T-helper 9 cell (primary cell): ENCODE results near the gene FLOT1.

Source experiments
- DNase-seq: peaks from one replicate; pipeline ENCODE4 v3.0.0-alpha.2; 2020
- total RNA-seq, 2 donors: gene quantifications; one replicate each; lab custom pipeline; 2026; lab: John Stamatoyannopoulos, UW

Gene FLOT1
- total RNA-seq: 29.9 to 41.8 reads per million in 2 donors

DNA sequence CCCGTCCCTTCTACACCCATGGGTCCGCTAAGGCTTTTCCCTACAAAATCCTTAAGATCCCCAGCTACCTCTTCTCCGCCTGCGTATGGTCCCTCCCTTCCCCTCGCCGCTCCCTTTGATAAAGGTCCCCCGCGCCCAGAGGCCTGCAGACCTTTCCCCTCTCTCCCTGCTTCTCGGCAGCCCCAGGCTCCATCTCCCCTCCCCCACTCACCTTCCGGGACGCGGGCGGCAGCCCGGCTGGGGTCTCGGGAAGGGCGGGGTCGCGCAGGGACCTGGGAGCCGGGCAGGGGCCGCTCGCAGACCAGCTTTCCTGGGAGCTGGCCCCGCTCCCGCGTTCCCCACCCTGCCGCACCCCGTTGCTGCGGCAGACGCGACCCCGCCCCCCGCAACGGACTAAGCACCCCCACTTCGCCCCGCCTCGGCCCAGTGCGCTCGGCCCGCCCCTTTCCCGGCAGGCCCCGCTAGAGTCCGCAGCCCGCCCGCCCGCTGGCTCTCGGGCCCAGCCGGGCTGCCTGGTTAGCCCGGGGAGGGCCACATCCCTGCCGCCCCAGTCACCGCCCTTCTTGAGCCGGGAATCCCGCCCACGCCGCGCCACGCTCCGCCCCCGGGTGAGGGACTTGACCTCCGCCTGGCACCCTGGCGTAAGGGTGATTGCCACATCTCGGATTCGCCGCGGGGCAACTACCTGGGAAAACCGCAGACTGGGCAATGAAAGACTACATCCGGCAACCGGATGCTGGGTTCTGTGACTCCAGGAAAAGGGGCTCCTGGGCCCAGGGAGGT is at the start of gene FLOT1:
TSS of gene FLOT1 (minus strand) at position 372 of the 783 bp plus-strand sequence. CDS start 498 bp downstream, outside the sequence.
- peak; percentile 73 for DNase-seq

GRCh38 chr6:30790724-30791383 is 48.4 kb upstream of the FLOT1 start:
- no peak for DNase-seq

DNA sequence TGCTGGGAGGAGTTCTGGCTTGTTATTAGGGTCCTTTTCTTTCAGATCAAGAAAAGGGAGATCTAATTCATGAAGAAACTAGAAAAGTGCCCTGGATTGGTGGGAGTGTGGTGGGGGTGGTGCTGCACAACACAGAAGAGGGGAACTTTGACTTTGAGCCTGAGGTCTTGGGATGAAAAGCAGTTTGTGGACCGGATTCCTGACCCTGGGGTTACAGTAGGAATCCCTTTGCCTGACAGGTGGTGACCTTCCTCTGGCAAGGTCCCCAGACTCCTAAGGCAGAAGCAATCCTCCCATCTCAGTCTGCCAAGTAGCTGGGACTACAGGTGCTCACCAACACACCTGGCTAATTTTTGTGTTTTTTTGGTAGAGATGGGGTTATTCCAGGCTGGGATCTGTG is 47.1 kb upstream of the FLOT1 start:
- DNase-seq: no peak

- no peak for DNase-seq
Measured at GRCh38 chr6:30787954-30788353, 45.5 kb upstream of the FLOT1 start.

DNA sequence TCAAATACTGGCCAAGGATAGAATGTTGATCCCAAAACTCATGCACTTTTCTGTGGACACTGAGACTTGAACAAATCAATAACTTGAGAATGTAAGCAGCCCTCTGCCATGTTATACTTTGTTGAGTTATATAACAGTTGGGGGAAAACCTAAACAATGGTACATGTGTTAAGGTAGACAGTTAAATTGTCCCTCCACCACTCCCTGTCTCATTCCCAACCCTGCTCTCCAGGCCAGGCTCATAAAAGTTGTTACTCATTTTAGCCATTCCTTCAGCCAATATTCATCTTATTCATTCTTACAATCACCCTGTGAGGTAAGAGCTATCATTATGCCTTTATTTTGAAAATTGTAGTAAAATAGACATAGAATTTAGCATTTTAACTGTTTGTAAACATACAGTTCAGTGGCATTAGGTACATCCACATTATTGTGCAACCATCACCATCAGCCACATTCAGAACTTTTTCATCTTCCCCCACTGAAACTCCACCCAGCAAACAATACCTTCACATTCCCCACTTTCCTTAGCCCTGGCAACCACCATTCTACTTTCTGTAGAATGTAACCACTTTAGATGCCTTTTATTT is 40.0 kb upstream of the FLOT1 start:
- no peak for DNase-seq

DNA sequence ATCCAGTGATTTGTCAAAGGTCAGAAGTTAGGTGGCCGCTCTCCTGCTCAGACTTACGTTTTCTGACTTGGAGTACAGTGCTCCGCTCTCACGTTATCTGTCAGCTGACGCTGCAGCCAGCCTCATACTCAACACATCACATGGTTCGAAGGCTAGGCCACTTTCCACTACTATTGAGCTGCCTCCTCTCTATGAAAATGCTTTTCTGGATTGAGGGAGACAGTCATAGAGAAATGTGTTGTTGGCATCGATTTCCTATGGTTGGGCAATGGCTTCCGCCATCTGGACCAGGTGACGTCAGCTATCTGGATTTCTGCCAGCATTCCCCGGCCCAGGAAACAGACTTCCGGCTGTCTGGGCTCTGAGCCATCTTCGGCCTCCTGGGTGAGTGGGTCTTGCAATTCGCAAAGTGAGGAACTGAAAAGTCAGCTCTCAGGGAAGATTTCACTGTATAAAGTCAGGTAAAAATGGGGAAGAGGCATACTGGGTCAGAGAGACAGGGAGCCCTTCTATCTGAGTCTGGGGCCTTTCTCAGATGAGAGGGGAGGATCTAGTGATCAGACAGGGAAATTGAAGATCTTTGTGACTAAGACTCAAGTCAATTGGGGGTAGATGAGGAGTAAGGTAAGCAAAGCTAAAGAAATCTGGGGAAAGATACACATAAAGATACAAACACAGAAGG is 39.4 kb upstream of the FLOT1 start:
- DNase-seq: no peak

- DNase-seq: no peak
Measured at GRCh38 chr6:30781395-30781742, 38.9 kb upstream of the FLOT1 start.

- DNase-seq: no peak
Measured at GRCh38 chr6:30780642-30780920, 38.1 kb upstream of the FLOT1 start.

GRCh38 chr6:30779850-30780641 is 37.6 kb upstream of the FLOT1 start:
- DNase-seq: no peak

GRCh38 chr6:30778001-30778635 is 35.6 kb upstream of the FLOT1 start:
- no peak for DNase-seq

DNA sequence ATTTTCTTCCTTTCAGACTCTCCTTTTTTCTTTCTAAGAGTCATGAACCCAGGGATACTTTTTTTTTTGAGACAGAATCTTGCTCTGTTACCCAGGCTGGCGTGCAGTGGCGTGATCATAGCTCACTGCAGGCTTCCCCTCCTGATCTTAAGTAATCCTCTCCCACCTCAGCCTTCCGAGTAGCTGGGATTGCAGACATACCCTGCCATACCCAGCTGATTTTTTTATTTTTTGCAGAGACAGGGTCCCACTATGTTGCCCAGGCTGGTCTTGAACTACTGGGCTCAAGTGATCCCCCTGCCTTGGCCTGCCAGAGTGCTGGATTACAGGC is 34.6 kb upstream of the FLOT1 start:
- DNase-seq: no peak

DNA sequence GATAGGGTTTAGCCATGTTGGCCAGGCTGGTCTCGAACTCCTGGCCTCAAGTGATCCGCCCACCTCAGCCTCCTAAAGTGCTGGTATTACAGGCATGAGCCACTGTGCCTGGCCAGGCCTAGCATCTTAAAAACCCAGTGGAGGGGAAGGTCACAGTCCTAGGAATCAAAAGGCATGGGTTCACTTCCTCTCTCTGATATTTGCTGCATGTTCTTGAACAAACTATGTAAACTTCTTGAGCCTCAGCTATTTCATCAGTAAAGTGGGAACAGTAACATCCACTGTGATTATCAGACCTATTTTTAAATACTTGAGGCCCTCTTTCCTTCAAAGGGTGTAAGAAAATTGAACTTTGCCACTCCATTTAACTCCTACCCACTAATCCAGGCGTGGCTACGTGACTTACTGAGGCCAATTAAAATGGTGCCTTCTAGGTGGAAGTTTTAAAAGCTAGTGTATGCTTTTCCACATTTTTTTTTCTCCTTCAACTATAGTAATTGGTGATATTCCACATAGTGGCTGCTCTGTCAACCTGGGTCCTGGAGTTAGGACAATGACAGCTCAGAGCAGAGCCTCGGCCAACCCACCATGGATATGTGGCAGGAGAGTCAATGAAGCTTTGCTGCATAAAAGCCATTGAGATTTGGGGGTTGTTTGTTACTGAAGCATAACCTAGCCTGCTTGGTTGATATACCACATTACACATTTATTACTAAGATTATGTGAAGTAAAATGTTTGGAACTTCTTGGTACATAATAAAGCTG is 34.1 kb upstream of the FLOT1 start:
- DNase-seq: no peak

- no peak for DNase-seq
Measured at GRCh38 chr6:30775104-30775503, 32.6 kb upstream of the FLOT1 start.

DNA sequence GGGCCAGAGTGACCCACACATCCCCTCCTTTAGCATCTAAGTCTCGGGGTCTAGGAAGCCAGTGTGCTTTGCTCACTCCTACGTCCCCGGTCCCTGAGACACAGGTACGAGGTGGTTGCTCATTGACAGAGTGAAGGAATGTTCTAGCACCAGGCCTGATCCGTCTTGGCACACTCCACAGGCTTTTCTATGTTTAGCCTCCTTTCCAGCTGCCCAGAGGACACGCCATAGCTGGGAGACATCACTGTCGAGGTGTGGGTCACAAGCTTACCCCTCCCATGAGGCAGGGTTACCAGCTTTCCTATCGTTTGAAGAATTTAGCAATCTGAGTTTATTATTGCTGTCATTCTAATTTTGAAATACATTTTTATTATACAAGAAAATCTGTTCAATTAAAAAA is 32.2 kb upstream of the FLOT1 start:
- no peak for DNase-seq

DNA sequence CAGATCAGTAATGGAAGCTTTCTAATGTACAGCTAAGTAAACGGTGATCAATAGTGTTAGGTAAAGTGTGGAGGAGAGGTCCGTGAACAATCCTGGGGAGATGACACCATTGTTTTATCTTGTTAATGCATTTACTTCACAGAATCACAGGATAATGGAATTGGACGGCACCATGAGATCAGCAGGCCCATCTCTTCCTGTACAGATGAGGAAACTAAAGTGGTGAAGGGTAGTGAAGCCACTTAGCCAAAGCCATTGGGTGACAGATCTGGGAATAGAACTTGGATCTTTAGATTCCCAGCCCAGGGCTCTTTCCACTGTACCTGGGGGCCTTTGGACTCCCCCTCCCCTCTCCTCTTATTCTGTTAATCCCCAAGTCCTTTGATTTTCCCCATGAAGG is 28.1 kb upstream of the FLOT1 start:
- DNase-seq: no peak

- no peak for DNase-seq
Measured at GRCh38 chr6:30769853-30770524, 27.5 kb upstream of the FLOT1 start.

GRCh38 chr6:30769088-30769852 is 26.8 kb upstream of the FLOT1 start:
- peak; percentile 30 for DNase-seq

- DNase-seq: no peak
Measured at GRCh38 chr6:30768634-30769087, 26.2 kb upstream of the FLOT1 start.

DNA sequence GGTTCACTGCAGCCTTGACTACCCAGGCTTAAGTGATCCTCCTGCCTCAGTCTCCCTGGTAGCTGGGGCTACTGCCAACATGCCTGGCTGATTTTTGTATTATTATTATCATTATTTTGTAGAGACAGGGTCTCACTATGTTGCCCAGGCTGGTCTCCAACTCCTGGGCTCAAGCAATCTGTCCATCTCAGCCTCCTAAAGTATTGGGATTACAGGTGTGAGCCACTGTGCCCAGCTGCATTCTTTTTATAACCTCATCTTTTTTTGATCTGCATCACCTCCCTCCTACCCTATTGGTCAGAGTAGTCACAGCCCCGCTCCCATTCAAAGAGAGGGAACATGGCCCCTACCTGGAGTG is 25.4 kb upstream of the FLOT1 start:
- DNase-seq: no peak
